ENCODE data around the gene PWP1.
A peak's percentile ranks its signal among the peaks of the same experiment; 100 is the strongest.

DNA sequence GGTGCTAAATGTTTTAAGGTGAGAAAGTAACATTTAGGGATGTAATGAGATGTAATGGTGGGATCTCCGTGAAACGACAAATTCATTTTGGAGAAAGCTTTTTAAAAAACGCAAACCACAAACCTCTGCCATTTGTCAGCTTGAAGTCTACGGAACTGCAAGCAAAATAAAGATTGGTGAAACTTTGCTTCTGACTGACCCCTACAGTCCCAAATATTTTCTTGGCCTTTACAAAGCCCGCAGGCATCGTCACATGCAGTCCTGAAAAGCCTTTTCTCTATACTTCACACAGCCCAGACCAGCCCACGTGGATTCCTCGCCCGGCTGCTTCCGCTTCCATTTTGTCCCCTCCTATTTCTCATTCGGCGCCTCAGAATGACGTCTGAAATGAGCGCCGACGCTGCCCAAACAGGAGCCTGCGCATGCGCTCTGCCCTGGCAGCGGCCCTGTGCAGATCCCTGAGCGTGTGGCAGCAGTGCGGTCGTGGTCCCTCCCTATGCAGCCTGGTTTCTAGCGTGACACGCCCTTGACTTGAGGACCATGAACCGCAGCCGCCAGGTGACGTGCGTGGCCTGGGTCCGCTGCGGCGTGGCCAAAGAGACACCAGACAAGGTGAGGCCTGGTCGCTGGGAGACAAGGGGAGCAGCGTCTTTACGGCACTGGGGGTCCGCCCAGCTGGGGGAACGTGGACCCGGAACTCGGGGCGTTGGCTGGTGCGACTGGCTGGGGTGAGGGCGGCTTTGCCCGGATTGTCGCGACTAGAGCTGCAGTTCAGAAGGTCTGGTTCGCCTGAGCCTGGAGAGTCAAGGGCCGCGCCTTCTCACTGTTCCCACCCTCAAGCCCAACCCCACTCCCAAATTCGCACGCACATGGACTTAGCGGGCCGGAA lies at the start of gene PWP1:
- peak; percentile 85 for TF ChIP-seq POLR2AphosphoS5 (IDR thresholded peaks at IDR 0.05; ENCODE audit: low read depth, low read length)
- TF ChIP-seq POLR2A (IDR thresholded peaks at IDR 0.05; ENCODE audit: low read depth, low read length), result peak; percentile 82
- TF ChIP-seq TAF1 (IDR thresholded peaks at IDR 0.05; ENCODE audit: low read depth, low read length), result peak; percentile 82
- TF ChIP-seq SPI1 (IDR thresholded peaks at IDR 0.05; ENCODE audit: low read depth, low read length), result no peak
- TF ChIP-seq POU2F2 (IDR thresholded peaks at IDR 0.05; ENCODE audit: low read depth, low read length), result peak; percentile 73
- TF ChIP-seq PAX5 (IDR thresholded peaks at IDR 0.05; ENCODE audit: insufficient read depth, low read length, severe bottlenecking), result peak; percentile 80

Measured in GM12891 (cell line).